Epithelial cell of proximal tubule (primary cell): ENCODE data around the gene DPH1. TPM values are rescaled to one million over a fixed set of nuclear protein-coding genes. Genes with fewer than 3 reads are reported as not detected.
A peak's percentile ranks its signal among the peaks of the same experiment; 100 is the strongest.

ENCODE experiments used
- DNase-seq: peaks from one replicate; pipeline ENCODE4 v3.0.0-alpha.2; 2011; ENCODE audit warnings: low read depth
- H3K4me3 ChIP-seq: 2 replicates; pipeline ENCODE4 v1.5.1; 2011; ENCODE audit warnings: low read depth, mild to moderate bottlenecking, low read length
- total RNA-seq: library from RNA; depleted of rRNA; stranded (reverse); fragments of >200 nt; gene quantifications from 2 replicates; pipeline ENCODE4 v1.2.3, GENCODE V29; 2015
- TF ChIP-seq, protein P1 (sequence below): conservative IDR thresholded peaks from 2 replicates; pipeline ENCODE4 v1.5.1; 2012; ENCODE audit warnings: low read depth, mild to moderate bottlenecking, low read length

DPH1 gene
- total RNA-seq, 1 donor from 2014 or later: 33.1 TPM

- TF ChIP-seq, protein P1, sequence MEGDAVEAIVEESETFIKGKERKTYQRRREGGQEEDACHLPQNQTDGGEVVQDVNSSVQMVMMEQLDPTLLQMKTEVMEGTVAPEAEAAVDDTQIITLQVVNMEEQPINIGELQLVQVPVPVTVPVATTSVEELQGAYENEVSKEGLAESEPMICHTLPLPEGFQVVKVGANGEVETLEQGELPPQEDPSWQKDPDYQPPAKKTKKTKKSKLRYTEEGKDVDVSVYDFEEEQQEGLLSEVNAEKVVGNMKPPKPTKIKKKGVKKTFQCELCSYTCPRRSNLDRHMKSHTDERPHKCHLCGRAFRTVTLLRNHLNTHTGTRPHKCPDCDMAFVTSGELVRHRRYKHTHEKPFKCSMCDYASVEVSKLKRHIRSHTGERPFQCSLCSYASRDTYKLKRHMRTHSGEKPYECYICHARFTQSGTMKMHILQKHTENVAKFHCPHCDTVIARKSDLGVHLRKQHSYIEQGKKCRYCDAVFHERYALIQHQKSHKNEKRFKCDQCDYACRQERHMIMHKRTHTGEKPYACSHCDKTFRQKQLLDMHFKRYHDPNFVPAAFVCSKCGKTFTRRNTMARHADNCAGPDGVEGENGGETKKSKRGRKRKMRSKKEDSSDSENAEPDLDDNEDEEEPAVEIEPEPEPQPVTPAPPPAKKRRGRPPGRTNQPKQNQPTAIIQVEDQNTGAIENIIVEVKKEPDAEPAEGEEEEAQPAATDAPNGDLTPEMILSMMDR: no peak
- DNase-seq: no peak
- H3K4me3 ChIP-seq: peak overlapping the region; percentile 51
These were observed 31.8 kb upstream of the DPH1 start for GRCh38 chr17:1997927-1998742.

- TF ChIP-seq, protein P1: no peak
- H3K4me3 ChIP-seq: no peak overlapping the region
These were observed 30.2 kb upstream of the DPH1 start for GRCh38 chr17:1999557-2000251.

DNA sequence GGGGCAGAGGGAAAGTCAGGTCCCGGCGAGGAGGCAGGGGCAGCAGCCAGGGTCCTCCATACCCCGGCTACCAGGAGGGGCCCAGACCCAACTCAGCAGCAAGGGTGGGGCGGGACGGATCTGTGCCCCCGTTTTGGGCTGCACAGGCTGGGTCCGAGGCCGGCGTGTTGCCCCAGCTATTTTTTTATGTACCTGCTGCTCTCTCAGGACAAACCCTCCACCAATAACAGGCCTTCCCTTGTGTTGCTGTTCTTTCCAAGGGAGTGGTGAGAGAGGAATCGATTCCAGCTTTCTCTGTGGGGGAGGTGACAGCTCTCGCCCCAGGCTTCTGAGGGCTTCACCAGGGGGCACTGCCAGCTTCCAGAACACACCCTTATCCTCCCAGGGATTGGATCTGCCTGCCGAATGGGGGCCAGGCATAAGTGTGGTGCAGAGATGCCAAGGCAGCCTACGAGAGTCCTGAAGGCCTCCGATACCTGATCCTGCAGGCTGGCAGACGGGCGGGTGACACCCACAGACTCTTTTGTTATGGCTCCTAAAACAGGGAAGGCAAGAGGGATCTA, 27.1 kb upstream of the DPH1 start:
- TF ChIP-seq, protein P1: no peak

More at GRCh38 chr17:1999557-2000251, 30.2 kb upstream of the DPH1 start:
- DNase-seq: no peak

DNA sequence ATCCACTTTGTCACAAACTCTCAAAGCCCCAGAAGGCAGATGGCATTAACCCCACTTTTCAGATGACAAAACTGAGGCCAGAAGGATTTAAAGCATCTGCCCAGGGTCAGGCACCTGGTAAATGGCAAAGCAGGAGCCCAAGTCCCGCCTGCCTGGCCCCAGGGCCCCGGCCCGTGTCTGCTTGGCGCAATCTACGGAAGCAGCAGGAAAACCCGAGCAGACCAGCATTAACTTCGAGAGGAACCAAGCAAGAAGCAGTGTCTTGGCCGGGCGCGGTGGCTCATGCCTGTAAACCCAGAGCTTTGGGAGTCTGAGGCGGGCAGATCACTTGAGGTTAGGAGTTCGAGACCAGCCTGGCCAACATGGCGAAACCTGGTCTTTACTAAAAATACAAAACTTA, 26.4 kb upstream of the DPH1 start:
- no peak overlapping the region for H3K4me3 ChIP-seq
- TF ChIP-seq, protein P1: no peak
- no peak for DNase-seq

More for the DNA sequence above, 27.1 kb upstream of the DPH1 start:
- no peak for DNase-seq
- H3K4me3 ChIP-seq: no peak overlapping the region

GRCh38 chr17:2004435-2004952, 25.5 kb upstream of the DPH1 start:
- no peak for DNase-seq
- no peak overlapping the region for H3K4me3 ChIP-seq
- TF ChIP-seq, protein P1: no peak

- TF ChIP-seq, protein P1: no peak
- no peak for DNase-seq
- H3K4me3 ChIP-seq: no peak overlapping the region
These were observed 21.4 kb upstream of the DPH1 start for GRCh38 chr17:2008332-2009126.
